Activated B cell treated with CpG ODN at 0.5 μM for 24 hours (primary cell): ENCODE data around the gene PRKAR1B. TPM values are rescaled to one million over a fixed set of nuclear protein-coding genes. Genes with fewer than 3 reads are reported as not detected.

ENCODE experiments used
- ATAC-seq: fragments of 200-7000 bp; cut with Tn5 transposase; one replicate; pipeline ENCODE4 v1.10.0; 2021; ENCODE audit warnings: low read depth, mild to moderate bottlenecking, moderate library complexity
- CTCF ChIA-PET: fragments of 350-600 bp; sonication (Branson Sonifier 250); formaldehyde crosslinking; loops from one replicate; lab custom pipeline; 2021; ENCODE audit warnings: antibody characterized with exemption; lab: Charles Lee
- POLR2A ChIA-PET: fragments of 350-600 bp; sonication (Branson Sonifier 250); formaldehyde crosslinking; loops from one replicate; lab custom pipeline; 2021; ENCODE audit warnings: antibody characterized with exemption; lab: Charles Lee
- DNase-seq: peaks from one replicate; pipeline ENCODE4 v3.0.0; 2022
- H3K27ac Mint-ChIP-seq: one replicate; pipeline ENCODE4 v1.8.0; 2020; ENCODE audit warnings: mixed read lengths
- H3K27me3 Mint-ChIP-seq: one replicate; pipeline ENCODE4 v1.8.0; 2021; ENCODE audit warnings: mixed read lengths
- H3K36me3 Mint-ChIP-seq: one replicate; pipeline ENCODE4 v1.8.0; 2021; ENCODE audit warnings: low read depth, mixed read lengths
- H3K4me1 Mint-ChIP-seq: one replicate; pipeline ENCODE4 v1.8.0; 2021; ENCODE audit warnings: mixed read lengths
- H3K4me3 Mint-ChIP-seq: one replicate; pipeline ENCODE4 v1.8.0; 2020; ENCODE audit warnings: mild to moderate bottlenecking, mixed read lengths
- H3K9me3 Mint-ChIP-seq: one replicate; pipeline ENCODE4 v1.8.0; 2020; ENCODE audit warnings: mixed read lengths
- CTCF ChIP-seq: fragments of 200-600 bp; IDR thresholded peaks from one replicate; pipeline ENCODE4 v1.8.0; 2022; ENCODE audit warnings: antibody characterized with exemption, mild to moderate bottlenecking
- intact Hi-C: fragments of 100-400 bp; cut with micrococcal nuclease; formaldehyde crosslinking; loops from one replicate; pipeline ENCODE4 v1.15.1; 2024
- total RNA-seq: library from RNA; stranded (reverse); gene quantifications from 2 replicates; pipeline ENCODE4 v1.2.3, GENCODE V29; 2022

The PRKAR1B gene
- total RNA-seq, 1 donor from 2014 or later = 17.5 TPM

GRCh38 chr7:710161-710560 is 16.9 kb downstream of the PRKAR1B start:
- TF ChIP-seq CTCF = no peak
- no peak for ATAC-seq
- H3K4me1 Mint-ChIP-seq = peaks cover 8% of the 10 kb centered on the region
- DNase-seq = no peak
- ChIA-PET CTCF (no interaction called here), POLR2A (no interaction called here)
- H3K4me3 Mint-ChIP-seq = no peak overlapping the region
- intact Hi-C loops = no loop called here
- no peak overlapping the region for H3K27ac Mint-ChIP-seq
- no peaks in the 10 kb centered on the region for H3K9me3 Mint-ChIP-seq
- peaks cover 5% of the 10 kb centered on the region for H3K27me3 Mint-ChIP-seq
- peaks cover 13% of the 10 kb centered on the region for H3K36me3 Mint-ChIP-seq

- POLR2A ChIA-PET = no interaction called here
- no peaks in the 10 kb centered on the region for H3K27me3 Mint-ChIP-seq
- DNase-seq (no peak), ATAC-seq (no peak)
- CTCF ChIA-PET = no interaction called here
- intact Hi-C loops = no loop called here
- H3K4me3 Mint-ChIP-seq = no peak overlapping the region
- peaks cover 4% of the 10 kb centered on the region for H3K4me1 Mint-ChIP-seq
- H3K9me3 Mint-ChIP-seq = peaks cover 7% of the 10 kb centered on the region
- peaks cover 25% of the 10 kb centered on the region for H3K36me3 Mint-ChIP-seq
- no peak for TF ChIP-seq CTCF
- no peak overlapping the region for H3K27ac Mint-ChIP-seq
Measured at GRCh38 chr7:707296-708000, 19.6 kb downstream of the PRKAR1B start.

- DNase-seq (no peak), ATAC-seq (no peak)
- H3K27me3 Mint-ChIP-seq = no peaks in the 10 kb centered on the region
- POLR2A ChIA-PET = no interaction called here
- CTCF ChIA-PET = no interaction called here
- H3K36me3 Mint-ChIP-seq = peaks cover 28% of the 10 kb centered on the region
- intact Hi-C loops = no loop called here
- no peak for TF ChIP-seq CTCF
- no peak overlapping the region for H3K4me3 Mint-ChIP-seq
- H3K4me1 Mint-ChIP-seq = peaks cover 4% of the 10 kb centered on the region
- peaks cover 11% of the 10 kb centered on the region for H3K9me3 Mint-ChIP-seq
- no peak overlapping the region for H3K27ac Mint-ChIP-seq
Measured at GRCh38 chr7:706721-707120, 20.4 kb downstream of the PRKAR1B start.

GRCh38 chr7:703049-703448 is 24.0 kb downstream of the PRKAR1B start:
- H3K9me3 Mint-ChIP-seq = peaks cover 12% of the 10 kb centered on the region
- no peak overlapping the region for H3K27ac Mint-ChIP-seq
- H3K4me3 Mint-ChIP-seq = no peak overlapping the region
- no peaks in the 10 kb centered on the region for H3K27me3 Mint-ChIP-seq
- ATAC-seq (no peak), DNase-seq (no peak)
- intact Hi-C loops = no loop called here
- no peaks in the 10 kb centered on the region for H3K4me1 Mint-ChIP-seq
- no peak for TF ChIP-seq CTCF
- peaks cover 30% of the 10 kb centered on the region for H3K36me3 Mint-ChIP-seq
- ChIA-PET CTCF (no interaction called here), POLR2A (interaction anchor here (0.9 kb wide), 1 partner anchor 24 kb away, joined by 6 read pairs; the partner anchor contains the start of gene PRKAR1B)

- Mint-ChIP-seq H3K27me3 (no peaks in the 10 kb centered on the region), H3K4me3 (no peak overlapping the region), H3K36me3 (peaks cover 24% of the 10 kb centered on the region), H3K27ac (no peak overlapping the region), H3K4me1 (no peaks in the 10 kb centered on the region), H3K9me3 (peaks cover 12% of the 10 kb centered on the region)
- ChIA-PET POLR2A (no interaction called here), CTCF (no interaction called here)
- intact Hi-C loops = no loop called here
- no peak for DNase-seq
- ATAC-seq = no peak
- TF ChIP-seq CTCF = no peak
Measured at GRCh38 chr7:701086-701671, 25.9 kb downstream of the PRKAR1B start.
